ENCODE data around the gene KCNK5.

DNA sequence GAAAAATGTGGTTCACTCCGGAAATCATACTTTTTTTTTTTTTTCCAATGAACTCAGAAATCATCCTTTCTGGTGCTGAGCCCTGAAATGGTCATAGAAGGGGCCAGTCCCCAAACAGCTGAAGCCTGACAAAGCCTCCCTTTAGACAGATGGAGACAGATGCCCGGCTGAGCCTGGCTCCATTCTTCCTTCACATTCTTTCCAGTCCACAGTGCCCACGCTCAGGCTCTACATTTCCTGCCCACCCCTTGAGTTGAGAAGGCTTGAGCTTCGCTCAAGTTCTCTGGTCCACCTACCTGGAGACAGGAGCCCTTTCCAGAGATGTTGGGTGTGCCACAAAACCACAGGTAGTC lies 41.2 kb downstream of the KCNK5 start:
- TF ChIP-seq CTCF (conservative IDR thresholded peaks at IDR 0.05 in 1 of 2, IDR thresholded peaks at IDR 0.05 in 1 of 2; ENCODE audit: extremely low read depth in 1 of 2, insufficient read depth in 1 of 2, low read depth in 1 of 2, low read length in 2 of 2) (no peak), EZH2 (IDR thresholded peaks at IDR 0.05; ENCODE audit: borderline replicate concordance, low read length) (no peak)
